DND-41 (cell line): ENCODE results near the gene TXNDC17.

Source experiments
- CTCF ChIP-seq: IDR thresholded peaks from 2 replicates; pipeline ENCODE4 v1.5.1; 2012; ENCODE audit warnings: borderline replicate concordance, low read length, moderate library complexity, mild to moderate bottlenecking; ENCODE audit not compliant: poor library complexity, severe bottlenecking; ENCODE audit errors: extremely low read depth
- EZH2 ChIP-seq: IDR thresholded peaks from 3 replicates; pipeline ENCODE4 v1.6.1; 2012; ENCODE audit warnings: borderline replicate concordance, low read depth, mild to moderate bottlenecking, moderate library complexity, low read length, inconsistent platforms; ENCODE audit not compliant: severe bottlenecking

GRCh38 chr17:6679241-6679640, 38.4 kb downstream of the TXNDC17 start:
- TF ChIP-seq CTCF = no peak
- no peak for TF ChIP-seq EZH2
